ENCODE results near the gene IL33.

Gene IL33

DNA sequence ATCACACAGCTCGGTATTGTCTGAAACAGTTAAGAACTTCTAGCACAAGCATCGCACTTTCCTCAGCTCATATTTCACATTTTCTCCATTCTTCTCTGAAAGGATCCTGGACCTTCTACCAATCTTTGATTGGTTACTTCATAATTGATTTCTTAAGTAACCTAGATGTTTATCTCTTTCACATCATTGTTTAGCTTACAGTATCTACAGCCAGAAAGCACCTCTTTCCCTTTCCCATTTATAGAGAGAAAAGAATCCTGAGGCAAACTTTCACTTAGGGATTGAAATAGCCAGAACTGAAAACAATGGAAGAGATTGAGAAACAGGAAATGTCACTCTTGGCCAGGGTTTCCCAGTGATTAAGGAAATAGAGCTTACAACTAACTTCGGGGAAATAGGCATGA lies 2.5 kb downstream of the IL33 start:
- DNase-seq (ENCODE audit: low read depth), result peak; percentile 15

DNA sequence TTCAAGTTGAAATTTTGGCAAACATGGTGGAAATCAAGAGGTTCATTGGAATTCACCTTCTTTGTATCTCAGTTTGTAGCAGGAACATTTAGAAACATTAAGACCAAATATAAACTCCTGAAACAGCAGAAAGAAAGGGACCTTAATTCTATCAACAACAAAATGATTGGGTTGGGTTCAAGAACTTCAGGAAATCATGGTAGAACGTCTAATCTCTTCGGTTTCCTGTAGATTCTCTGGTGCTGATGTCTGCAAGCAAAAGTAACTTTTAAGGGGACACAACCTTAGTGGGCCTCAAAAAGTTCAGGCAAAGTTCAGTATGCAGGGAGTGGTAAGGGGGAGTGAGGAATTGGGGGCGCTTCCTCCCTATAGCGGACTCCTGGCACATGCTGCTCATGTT lies 3.4 kb downstream of the IL33 start:
- DNase-seq (ENCODE audit: low read depth), result no peak

DNA sequence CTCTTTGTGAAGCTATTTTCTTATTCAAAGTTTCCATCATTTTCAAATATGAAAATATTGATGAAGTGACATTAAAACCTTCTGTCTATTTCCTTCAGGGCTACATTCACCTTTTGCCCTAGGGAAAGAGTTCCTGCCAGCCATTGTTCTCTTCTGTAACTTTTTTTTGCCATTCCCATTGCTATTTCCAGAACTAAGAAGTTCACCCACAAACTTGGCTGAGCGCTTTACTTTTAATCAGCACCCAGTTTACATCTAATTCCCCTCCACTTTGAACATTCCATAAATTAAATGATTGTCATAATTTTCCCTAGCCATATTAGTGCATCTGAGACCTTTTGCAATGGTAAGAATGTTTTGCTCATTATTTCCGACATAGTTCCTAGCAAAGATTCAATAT lies 4.4 kb downstream of the IL33 start:
- DNase-seq (ENCODE audit: low read depth), result no peak

DNA sequence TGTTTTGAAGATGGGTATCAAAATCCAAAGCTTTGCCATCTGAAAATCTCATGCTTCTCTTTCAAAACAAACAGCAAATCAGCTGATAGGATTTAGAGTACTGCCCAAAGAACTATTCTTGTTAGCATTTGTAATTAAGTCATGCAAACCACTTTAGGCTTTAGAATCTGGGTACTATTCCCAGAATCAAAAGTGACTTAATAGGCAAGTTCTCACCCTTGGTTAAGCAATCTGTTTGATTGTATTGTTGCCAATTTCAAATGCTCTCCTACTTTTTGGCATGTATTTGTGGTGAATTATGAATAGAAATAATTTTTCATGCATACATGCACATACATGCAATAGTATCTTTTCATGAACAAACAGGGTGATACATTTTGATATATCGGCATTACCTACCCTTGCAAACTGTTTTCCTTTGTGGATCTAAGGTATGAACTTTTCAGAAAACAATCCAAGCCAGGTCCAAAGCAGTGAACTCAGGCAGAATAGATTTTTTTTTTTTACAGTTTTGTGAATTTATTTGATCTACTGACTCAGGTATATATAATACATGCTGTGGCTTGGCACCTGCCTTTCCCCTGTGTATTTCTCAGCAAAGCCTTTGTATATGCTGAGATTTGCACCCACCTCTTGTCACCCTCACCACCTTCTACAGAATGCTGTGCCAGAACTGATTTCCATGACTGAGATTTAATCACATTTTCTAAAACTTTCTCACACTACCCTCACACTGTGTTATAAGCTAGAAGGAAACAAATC lies 9.0 kb downstream of the IL33 start:
- DNase-seq (ENCODE audit: low read depth), result no peak

DNA sequence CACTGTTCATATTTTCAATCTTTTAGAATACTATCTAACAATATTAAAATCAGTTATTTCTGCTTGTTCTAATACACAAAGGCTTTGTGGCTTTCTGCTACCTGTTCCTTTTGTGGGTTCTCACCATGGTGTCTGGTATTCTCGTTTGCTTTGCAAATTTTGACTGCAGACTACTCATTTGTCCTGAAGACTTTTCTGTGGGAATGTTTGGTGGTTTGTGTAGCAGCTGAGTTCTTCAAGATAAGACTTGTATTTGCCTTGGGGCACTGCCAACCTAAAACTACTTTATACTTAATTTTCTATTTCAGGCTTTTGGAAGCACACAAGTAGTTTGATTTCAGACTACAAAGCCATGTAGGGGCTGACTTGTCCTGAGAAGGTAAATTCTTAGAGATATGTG lies 11.1 kb downstream of the IL33 start:
- DNase-seq (ENCODE audit: low read depth), result no peak

DNA sequence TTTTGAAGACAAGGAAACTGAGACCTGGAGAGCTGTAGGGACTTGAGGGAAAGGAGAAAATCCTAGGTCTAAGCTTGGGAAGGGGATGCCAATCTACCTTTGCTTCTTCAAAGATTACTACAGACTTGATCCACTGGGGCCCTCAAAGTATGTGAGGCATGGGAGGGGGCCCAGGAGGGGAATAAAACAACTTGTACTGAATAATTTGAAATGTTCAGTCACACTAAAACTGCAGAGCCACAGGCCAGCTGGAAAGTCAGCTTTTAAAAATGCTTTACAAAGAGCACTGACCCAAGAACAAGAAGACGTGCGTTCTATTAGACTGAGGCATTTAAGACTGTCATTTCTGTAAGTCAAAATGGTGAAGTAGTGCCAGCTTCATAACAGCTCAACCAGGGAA lies 13.6 kb downstream of the IL33 start:
- no peak for DNase-seq (ENCODE audit: low read depth)

DNA sequence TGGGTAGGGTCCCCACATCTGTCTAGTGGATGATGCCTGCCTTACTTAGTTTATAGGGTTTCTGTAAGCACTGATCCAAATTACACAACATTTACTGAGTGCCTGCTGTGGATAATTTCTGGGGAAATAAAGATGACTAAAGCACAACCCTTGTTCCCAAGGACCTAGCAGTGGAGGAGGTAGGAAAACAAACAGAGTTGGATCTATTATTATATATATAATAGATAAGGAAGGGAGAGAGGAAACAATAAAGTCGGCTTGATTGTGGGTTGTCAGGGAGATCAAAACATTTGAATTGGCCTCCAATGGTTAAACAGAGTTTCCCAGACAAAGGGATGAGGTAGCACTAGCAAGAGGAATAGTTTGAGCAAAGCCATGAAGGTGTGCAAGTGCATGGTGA lies 14.0 kb downstream of the IL33 start:
- DNase-seq (ENCODE audit: low read depth), result no peak

DNA sequence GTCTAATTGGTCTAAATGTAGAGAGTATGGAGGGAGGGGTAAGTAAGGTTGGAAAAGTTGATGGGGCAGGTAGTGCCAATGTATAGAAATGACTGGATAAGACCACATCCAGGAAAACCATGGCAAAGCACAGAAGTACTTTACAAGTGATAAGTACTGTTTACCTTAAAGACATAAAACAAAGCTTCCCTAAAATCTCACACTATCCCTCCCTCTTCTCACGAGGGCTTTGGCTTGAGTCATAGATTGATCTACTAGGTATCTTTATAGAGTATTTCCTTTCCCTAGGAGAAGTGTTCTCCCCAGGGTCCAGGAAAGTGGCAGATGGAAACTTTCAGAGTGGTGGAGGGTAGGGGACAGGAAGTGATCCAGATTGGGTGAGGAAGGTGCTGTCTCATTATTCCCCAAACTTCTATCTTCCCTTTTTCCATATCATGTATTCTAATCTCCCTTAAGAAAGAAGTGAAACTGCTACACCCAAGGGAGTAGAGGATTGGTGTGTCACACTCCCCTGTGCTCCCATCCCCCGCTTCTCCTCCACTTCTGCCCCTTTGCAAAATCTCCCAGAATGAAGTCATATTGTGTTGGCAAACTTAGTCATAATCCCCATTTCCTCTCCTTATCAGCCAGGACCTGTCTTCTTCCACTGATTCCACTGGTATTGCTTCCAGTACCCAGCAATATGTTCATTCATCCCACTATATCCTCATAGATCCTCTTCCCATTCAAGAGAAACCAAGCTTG lies 14.6 kb downstream of the IL33 start:
- no peak for DNase-seq (ENCODE audit: low read depth)

DNA sequence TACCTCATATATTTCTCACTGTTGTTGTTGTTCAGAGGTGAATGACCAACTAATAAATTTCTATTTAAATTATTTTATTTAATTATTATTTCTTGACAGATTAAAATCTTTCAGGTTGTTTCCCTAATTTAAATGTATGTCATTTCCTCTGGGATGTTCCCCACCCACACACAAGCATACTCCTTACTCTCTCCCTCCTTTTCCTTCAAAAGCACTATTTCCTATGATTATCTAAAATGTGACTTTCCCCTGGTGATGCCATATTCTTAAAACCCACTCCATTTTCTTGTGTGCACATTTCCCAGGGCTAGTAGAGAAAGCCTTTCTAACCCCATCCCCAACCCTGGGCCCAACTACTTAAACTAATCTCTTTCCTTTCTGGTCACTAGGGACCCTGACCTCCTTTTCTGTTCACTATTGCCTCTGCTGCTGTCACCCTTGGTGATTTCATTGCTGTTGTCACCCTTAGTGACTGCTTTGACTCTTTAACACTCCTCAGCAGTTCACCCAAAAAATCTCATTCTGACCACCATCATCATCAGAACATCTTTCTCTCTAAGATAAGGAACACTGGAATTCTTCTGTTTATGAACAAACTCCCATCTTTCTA lies 16.8 kb downstream of the IL33 start:
- DNase-seq (ENCODE audit: low read depth), result no peak

DNA sequence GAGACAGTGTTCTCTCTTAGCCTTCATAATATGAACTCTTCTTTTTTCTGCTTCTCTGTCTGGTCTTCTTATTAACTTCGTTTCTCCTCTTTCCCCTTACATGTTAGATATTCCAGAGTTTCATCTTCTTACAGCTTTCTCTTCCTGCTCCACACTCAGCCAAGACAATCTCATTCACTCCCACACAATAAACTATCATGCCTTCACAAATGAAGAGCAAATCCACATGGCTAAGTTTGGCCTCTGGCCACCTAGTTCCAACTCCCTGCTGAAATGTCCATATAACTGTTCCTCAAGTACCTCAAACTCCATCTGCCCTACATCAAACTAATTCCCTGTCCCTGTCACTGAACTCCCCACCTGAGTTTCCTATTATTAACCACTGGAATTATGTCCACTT lies 18.4 kb downstream of the IL33 start:
- DNase-seq (ENCODE audit: low read depth), result no peak

DNA sequence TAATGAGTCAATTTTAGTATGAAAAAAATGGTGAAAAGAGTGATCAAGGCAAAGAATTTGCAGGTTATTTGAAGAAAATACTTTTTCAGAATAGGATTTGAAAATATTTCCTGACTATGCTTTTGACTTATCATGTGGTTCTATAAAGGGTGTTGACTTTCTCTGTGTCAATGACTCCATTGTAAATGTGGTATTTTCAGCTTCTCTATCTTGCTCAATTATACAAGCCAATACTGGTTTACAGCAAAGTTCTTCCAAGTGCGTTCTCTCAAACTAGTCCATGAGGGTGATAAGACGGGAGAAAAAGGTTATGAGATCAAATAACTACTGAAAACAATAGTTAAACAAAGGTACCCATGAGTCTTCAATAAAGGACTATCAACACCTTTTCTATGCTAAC lies 21.7 kb downstream of the IL33 start:
- DNase-seq (ENCODE audit: low read depth), result no peak

DNA sequence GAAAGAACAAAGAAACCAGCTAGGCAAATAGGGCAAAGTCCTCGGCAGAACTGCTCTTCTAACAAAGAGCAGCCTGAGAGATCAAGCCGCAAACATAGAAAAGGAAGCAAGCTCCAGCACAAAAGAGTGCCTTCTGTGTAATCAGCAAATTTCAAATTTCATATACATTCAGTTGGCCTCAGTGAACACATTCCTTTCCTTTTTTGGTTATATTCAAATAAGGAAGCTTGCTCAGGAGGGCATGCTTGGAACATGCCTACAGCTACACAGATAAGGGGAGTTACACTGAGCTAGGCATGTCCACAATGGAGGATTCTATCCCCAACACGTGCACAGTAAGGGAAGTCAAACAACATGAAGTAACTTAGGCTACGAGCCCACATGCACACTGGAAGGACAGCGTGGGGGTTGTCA lies 23.4 kb downstream of the IL33 start:
- DNase-seq (ENCODE audit: low read depth), result no peak

DNA sequence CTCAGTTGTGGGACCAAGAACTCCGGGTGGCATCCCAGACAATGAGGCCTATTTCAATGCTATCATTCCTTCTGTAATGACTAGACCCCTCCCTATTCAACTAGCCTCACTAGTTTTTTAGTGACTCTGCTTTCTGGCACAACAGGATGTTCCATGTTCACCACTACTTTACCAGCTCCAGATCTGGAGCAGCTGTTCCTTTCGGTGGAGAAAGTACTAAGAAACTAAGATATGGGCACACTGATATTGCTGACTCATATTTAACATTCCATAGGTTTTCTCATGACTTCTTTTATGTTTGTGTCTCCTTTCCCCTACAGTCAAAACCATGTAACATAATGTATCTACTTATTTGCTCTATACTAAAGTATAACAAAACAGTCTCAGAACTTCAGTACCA lies 24.1 kb downstream of the IL33 start:
- DNase-seq (ENCODE audit: low read depth), result no peak

DNA sequence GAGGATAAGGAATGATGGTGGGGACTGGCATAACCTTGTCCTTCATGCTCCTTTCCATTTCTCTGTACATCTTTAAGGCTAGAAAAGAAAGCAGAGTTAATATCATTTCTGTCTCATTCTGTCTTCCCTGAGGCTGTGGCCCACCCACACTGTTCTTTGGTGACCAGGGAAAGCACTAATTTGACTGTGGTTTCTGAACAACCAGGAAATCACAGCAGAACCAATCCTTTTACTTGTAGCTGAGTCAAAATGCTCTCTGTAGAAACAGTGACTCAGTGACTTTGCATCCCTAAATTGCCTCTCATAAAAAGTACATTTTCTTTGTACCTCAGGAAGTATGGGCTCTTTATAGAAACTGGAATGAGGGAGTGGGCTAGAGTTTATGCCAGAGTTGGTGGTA lies 28.1 kb downstream of the IL33 start:
- DNase-seq (ENCODE audit: low read depth), result peak; percentile 15

DNA sequence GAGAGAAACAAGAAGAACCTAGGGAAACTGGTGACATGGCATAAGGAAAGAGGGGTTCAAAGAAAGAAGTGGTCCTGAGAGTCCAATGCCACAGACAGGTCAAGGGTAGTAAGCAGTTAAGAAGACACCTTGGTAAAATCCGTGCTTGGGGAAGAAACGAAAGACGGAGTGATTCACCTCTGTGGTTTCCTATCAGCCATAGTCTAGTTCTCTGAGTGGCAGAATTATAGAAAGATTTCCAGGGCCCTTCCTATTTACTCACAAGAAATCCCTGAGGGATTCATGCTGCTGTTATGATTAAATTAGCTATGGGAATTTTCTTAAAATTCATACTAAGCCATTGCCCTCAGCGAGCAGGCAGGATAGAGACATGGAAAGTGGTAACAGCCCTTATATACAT lies 31.7 kb downstream of the IL33 start:
- DNase-seq (ENCODE audit: low read depth), result no peak

DNA sequence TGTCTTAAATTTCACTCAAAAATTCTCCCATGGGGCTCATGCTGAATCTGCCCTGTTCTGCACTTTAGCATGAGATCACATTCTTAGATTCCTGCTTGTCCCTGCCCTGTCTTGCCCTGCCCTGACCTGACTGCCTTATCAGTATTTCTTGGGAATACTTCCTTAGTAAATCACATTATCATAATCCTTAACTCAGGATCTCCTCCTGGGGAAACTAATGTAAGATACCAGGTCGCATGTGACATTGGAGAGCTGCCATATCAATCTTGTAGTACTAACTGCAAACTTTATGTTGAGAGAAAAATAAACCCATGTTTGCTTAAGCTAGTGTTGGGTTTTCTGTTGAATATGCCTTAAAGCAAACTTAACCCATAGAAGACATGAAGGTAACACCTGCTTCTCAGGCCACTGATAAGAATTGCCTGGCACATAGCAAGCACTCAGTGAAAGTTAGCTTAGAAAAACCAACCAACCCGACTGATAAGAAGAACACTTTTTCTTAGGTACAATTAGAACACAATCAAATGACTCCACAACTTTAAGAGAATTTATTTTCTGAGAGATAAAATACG lies 53.3 kb downstream of the IL33 start:
- no peak for DNase-seq (ENCODE audit: low read depth)

DNA sequence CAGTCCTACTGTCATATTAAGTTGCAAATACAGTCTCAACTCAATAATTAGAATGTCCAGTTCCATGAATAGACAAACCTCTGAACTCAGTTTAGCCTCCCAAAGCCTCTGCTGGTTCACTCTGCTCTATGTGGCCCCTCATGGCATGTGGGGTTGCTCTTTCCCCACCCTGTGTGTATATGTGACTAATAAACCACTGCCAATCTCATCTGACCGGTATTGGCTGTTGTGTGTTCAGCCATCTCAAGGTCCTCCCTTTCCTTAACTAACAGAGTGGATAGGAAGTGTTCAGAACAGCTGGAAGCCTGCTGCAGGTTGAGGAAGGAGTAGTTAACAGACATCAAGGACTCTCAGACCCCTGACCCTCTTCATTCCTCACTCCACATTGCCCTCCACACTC lies 55.3 kb downstream of the IL33 start:
- no peak for DNase-seq (ENCODE audit: low read depth)

DNA sequence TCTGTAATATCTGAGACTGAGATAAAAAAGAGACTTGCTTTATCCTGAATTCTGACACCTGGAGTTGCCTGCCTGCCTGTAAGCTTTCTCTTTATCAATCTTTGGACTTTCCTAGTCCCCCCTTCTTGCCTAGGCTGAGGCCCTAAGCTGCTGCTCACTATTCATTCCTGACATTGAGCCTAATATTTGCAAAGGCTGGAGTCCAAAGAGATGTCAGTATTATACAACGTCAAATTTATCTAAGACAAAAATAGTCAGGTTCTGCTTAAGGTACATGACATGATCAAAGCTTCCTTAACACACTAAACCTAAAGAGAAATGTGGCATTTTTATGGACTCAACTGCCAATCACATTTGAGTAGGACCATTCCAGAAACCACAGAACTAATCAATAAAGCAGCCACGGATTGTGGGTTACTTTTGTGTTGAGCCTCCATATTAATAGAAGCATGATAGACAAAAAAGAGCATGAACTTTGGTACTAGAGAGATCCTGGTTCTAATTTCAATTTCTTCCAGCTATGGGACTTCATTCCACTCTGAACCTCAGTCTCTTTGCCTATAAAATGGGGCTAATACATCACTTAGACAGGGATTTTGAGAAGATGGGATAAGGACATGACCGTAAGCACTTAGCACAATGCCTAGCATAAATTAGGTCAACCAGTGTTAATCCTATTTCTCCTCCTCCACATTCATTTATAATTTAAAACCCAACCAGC lies 56.1 kb downstream of the IL33 start:
- DNase-seq (ENCODE audit: low read depth), result no peak

DNA sequence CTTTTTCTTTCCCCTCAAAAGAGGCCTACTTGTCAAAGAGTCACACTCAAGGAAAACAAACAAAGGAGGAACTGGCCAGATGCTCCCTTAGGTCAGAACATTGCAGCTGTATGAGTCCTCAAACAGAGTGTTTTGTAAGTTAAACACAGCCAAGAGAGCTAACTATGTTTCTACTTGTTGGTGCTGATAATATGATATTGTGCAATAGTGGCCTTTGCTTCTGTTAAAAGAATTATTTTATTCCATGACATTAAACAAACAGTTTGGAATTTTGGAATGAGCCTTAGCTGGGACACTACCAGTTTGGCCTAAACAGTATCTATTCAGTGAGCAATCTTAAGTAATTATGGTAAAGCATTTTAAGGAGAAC lies 56.6 kb downstream of the IL33 start:
- DNase-seq (ENCODE audit: low read depth), result peak; percentile 28

DNA sequence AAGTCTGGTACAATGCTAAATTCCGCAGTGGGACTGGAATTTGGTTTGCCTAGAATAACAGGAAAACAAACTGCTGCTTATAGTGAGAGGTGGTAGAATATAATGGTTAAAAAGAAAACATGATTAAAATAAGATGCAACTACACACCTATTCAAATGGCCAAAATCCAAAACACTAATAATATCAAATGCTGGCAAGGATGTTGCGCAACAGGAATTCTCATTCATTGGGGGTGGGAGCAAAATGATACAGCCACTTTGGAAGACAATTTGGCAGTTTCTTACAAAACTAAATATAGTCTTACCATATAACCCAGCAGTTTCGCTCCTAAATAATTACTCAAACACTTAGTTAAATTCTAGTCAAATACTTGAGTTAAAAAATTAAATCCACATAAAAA lies 61.8 kb downstream of the IL33 start:
- DNase-seq (ENCODE audit: low read depth), result no peak

DNA sequence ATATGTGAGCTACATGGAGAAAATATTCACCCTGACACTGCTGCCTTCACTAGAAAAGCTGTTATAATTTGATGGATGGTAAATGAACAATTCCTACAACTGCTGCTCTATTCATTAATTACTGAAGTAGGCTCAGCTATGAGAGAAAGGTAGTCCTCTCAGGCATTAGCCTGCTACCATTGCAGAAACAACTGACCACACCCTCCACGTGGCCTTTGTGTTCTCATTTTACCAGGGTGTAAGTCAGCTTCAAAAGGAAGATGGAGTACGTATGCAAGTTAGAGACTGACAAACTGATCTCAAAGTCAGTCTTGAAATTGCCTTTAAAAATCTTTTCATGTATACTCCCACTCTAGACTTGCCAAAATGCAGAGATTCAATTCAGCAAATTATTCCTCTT lies 86.3 kb downstream of the IL33 start:
- DNase-seq (ENCODE audit: low read depth), result no peak

DNA sequence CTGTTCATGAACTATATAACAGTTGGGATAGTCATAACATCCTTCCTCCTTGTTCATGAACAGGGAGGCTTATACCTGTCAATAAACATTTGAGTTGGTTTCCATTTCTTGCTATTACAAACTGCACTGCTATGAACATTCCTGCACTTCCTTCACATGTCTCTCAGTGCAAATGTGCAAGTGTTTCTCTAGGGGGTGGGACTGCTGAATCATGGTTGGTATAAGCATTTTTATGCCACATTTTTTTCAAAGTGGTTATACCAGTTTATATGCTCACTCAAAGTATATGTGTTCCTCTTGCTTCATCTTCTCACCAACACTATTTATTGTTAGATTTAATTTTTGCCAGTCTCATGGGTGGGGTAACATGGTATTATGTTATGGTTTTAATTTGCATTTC lies 86.8 kb downstream of the IL33 start:
- no peak for DNase-seq (ENCODE audit: low read depth)

DNA sequence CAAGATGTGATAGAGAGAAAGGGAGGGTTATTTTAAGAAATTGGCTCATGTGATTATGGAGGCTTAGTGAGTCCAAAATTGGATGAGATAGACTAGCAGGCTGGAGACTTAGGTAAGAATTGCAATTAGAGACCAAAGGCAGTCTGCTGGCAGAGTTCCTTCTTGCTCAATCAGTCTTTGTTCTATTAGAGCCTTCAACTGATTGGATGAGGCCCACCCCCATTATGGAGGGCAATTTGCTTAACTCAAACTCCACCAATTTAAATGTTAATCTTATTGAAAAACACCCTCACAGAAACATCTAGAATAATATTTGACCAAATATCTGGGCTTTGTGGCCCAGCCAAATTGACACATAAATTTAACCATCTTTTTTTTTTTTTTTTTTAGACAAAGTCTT lies 88.6 kb downstream of the IL33 start:
- DNase-seq (ENCODE audit: low read depth), result no peak

Data from GM04504 (cell line).